GM21367 (cell line): ENCODE measurements around the gene WRAP53.

Source experiments
- ATAC-seq: cut with Tn5 transposase; IDR thresholded peaks from one replicate; pipeline ENCODE4 v1.9.1; 2021; ENCODE audit not compliant: unreplicated experiment

Gene WRAP53

GRCh38 chr17:7740481-7741001, 52.3 kb downstream of the WRAP53 start:
- ATAC-seq = no peak

- no peak for ATAC-seq
These were observed 54.5 kb downstream of the WRAP53 start for GRCh38 chr17:7742729-7743128.

DNA sequence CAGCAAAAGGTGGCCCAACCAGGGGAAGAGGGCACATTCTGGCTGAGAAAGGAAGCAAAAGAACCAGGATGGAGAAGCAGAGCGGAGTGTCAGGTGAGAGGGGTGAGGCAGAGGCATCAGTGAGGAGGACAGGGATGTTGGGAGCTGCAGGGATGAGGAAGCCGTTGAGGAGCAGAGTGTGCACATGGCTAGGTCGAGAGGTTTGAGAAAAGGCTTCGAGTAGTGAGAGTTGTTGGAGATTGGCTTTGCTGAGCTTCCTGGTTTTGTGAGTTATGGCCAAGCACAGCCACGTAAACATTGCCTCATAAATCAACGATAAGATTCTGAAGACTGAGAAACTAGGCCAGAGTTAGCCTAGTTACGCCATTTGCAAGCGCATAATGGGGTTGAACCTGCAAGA, 56.1 kb downstream of the WRAP53 start:
- no peak for ATAC-seq

DNA sequence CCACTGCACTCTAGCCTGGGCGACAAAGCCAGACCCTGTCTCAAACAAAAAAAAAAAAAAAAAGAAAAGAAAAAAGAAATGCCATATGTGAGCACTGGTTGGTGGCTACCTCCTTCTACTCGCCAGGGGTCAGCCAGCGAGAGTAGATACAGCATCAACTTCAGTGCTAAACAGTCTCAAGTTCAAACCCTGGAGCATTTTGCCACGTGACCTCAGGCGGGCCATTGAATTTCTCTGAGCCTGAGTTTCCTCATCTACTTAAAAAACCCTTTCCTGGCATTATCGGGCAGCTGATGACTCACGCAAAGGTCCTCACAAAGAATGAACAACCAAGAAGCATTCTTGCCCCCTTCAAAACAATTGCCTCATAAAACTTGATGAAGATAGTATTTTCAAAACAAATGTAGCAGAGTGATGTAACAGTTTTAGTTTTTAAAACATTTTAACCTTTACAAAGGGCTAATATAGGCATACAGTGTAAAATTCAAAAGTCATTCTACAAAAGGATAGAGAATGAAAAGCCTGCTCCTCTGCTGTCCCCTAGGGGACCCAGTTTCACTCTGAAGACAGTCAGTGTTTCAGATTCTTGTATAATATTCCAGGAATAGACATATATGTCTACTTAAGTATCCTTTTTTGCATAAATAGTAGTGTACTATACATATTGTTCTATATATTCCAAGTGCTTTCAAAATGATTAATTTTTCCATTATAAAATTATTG, 57.6 kb downstream of the WRAP53 start:
- ATAC-seq = no peak

- no peak for ATAC-seq
These were observed 59.4 kb downstream of the WRAP53 start for GRCh38 chr17:7747635-7748071.

DNA sequence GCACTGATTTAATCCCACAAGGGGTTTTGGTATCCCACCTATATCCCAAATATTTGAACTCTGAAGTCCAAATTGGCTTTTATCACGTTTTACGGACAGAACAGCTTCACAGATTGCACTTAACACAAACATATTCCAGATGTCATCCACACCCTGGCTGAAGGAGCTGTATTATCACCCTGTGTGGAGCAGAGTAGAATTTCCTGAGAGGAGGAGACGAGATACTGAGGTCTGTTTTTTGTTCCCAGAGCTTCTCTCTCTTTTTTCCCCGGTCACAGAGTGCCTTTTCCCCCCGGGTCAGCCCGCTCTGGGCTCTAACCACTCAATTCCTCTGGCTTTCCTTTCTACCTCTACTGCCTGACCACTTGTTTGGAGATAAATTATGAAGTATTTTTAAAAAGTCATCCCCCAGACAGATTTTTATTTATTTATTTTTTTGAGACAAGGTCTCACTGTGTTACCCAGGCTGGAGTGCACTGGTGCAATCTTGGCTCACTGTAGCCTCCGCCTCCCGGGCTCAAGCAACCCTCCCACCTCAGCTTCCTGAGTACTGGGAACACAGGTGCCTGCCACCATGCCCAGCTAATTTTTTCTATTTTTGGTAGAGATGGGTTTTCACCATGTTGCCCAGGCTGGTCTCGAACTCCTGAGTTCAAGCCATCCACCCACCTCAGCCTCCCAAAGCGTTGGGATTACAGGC, 59.9 kb downstream of the WRAP53 start:
- ATAC-seq = no peak

DNA sequence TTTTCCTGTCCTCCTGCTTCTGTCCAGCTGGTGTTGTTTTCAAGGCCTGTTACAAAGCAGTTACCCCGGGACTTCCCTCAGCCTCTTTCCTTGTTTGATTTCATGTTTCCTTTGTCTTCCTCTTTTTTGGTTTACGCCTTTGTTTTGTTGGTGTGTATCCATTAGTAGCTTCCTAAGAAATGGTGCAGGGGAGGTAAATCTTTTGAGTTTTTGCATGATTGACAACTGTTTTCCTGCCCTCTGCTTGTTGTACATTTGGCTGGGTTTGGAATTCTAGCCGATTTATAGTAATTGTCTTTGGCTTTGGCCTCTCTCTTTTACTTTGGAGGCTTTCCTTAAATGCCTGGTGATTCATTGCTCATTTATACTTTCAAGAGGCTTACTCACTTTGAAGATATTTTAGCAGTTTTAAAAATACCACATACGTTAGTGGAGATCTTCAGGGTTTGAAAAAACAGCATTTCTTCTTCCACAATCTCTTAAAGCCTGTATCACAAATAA, 62.1 kb downstream of the WRAP53 start:
- ATAC-seq = no peak
